Muscle layer of duodenum (tissue), 2 donors: Measurements from ENCODE around the gene OSTC.
"Not testable (repeated sequence)": the region's sequence is repeated elsewhere in the genome, so short reads cannot be mapped to it uniquely, and the experiment has no call there.

ENCODE experiments used
- H3K27ac ChIP-seq: one replicate; pipeline ENCODE4 v1.7.0; 2013; ENCODE audit warnings: mild to moderate bottlenecking, low read length
- H3K27me3 ChIP-seq: one replicate; pipeline ENCODE4 v1.7.0; 2013; ENCODE audit warnings: low read depth, mild to moderate bottlenecking, control low read depth, low read length
- H3K36me3 ChIP-seq, 2 donors: one replicate each; pipeline ENCODE4 v1.7.0; 2013; ENCODE audit warnings: low read length in 2 of 2, control low read depth in 1 of 2, mild to moderate bottlenecking in 1 of 2; ENCODE audit not compliant: insufficient read depth in 2 of 2, control insufficient read depth in 1 of 2
- H3K4me1 ChIP-seq, 2 donors: one replicate each; pipeline ENCODE4 v1.7.0; 2013; ENCODE audit warnings: low read length in 2 of 2, mild to moderate bottlenecking in 2 of 2, control low read depth in 1 of 2, moderate library complexity in 1 of 2; ENCODE audit not compliant: insufficient read depth in 2 of 2, control insufficient read depth in 1 of 2
- H3K4me3 ChIP-seq, 2 donors: one replicate each; pipeline ENCODE4 v1.7.0; 2013; ENCODE audit warnings: low read length in 2 of 2, low read depth in 1 of 2, mild to moderate bottlenecking in 1 of 2
- H3K9me3 ChIP-seq, 2 donors: one replicate each; pipeline ENCODE4 v1.7.0; 2013; ENCODE audit warnings: low read length in 2 of 2, control low read depth in 1 of 2, mild to moderate bottlenecking in 1 of 2; ENCODE audit not compliant: control insufficient read depth in 1 of 2
- donor health status: healthy.

Gene OSTC

GRCh38 chr4:108695062-108695461, 44.7 kb downstream of the OSTC start:
- Histone ChIP-seq H3K4me3 (no peak overlapping the region), H3K27ac (no peak overlapping the region), H3K9me3 (no peaks in the 10 kb centered on the region), H3K36me3 (no peaks in the 10 kb centered on the region), H3K27me3 (no peaks in the 10 kb centered on the region), H3K4me1 (no peaks in the 10 kb centered on the region)

GRCh38 chr4:108696160-108696559, 45.8 kb downstream of the OSTC start:
- no peaks in the 10 kb centered on the region for H3K27me3 ChIP-seq
- H3K9me3 ChIP-seq, result no peaks in the 10 kb centered on the region
- no peaks in the 10 kb centered on the region for H3K36me3 ChIP-seq
- H3K4me3 ChIP-seq, result no peak overlapping the region
- H3K4me1 ChIP-seq, result no peaks in the 10 kb centered on the region
- H3K27ac ChIP-seq, result no peak overlapping the region

GRCh38 chr4:108700081-108700757, 49.8 kb downstream of the OSTC start:
- H3K36me3 ChIP-seq, result no peaks in the 10 kb centered on the region
- no peaks in the 10 kb centered on the region for H3K9me3 ChIP-seq
- no peaks in the 10 kb centered on the region for H3K4me1 ChIP-seq

GRCh38 chr4:108702960-108703359, 52.6 kb downstream of the OSTC start:
- H3K27ac ChIP-seq, result no peak overlapping the region
- H3K36me3 ChIP-seq, result no peaks in the 10 kb centered on the region
- H3K9me3 ChIP-seq, result no peaks in the 10 kb centered on the region
- no peak overlapping the region for H3K4me3 ChIP-seq
- H3K4me1 ChIP-seq, result no peaks in the 10 kb centered on the region
- H3K27me3 ChIP-seq, result no peaks in the 10 kb centered on the region

More at GRCh38 chr4:108700081-108700757, 49.8 kb downstream of the OSTC start:
- Histone ChIP-seq H3K4me3 (no peak overlapping the region), H3K27me3 (no peaks in the 10 kb centered on the region), H3K27ac (no peak overlapping the region)

GRCh38 chr4:108703370-108703769, 53.0 kb downstream of the OSTC start:
- Histone ChIP-seq H3K4me1 (no peaks in the 10 kb centered on the region), H3K4me3 (no peak overlapping the region), H3K27ac (no peak overlapping the region), H3K36me3 (no peaks in the 10 kb centered on the region), H3K27me3 (no peaks in the 10 kb centered on the region), H3K9me3 (no peaks in the 10 kb centered on the region)

GRCh38 chr4:108703966-108704365, 53.6 kb downstream of the OSTC start:
- Histone ChIP-seq H3K4me1 (no peaks in the 10 kb centered on the region), H3K36me3 (no peaks in the 10 kb centered on the region), H3K27me3 (no peaks in the 10 kb centered on the region), H3K9me3 (no peaks in the 10 kb centered on the region), H3K27ac (no peak overlapping the region), H3K4me3 (no peak overlapping the region)

- H3K36me3 ChIP-seq, result no peaks in the 10 kb centered on the region
- no peaks in the 10 kb centered on the region for H3K9me3 ChIP-seq
- H3K4me1 ChIP-seq, result no peaks in the 10 kb centered on the region
- no peaks in the 10 kb centered on the region for H3K27me3 ChIP-seq
- H3K27ac ChIP-seq, result no peak overlapping the region
- H3K4me3 ChIP-seq, result no peak overlapping the region
These were observed 55.9 kb downstream of the OSTC start for GRCh38 chr4:108706289-108706688.

GRCh38 chr4:108709234-108709633, 58.8 kb downstream of the OSTC start:
- H3K27ac ChIP-seq, result no peak overlapping the region
- H3K36me3 ChIP-seq, result no peaks in the 10 kb centered on the region
- no peaks in the 10 kb centered on the region for H3K27me3 ChIP-seq
- no peak overlapping the region for H3K4me3 ChIP-seq
- H3K4me1 ChIP-seq, result no peaks in the 10 kb centered on the region
- no peaks in the 10 kb centered on the region for H3K9me3 ChIP-seq

GRCh38 chr4:108709722-108710121, 59.3 kb downstream of the OSTC start:
- Histone ChIP-seq H3K9me3 (no peaks in the 10 kb centered on the region), H3K4me1 (no peaks in the 10 kb centered on the region), H3K27ac (no peak overlapping the region), H3K36me3 (no peaks in the 10 kb centered on the region), H3K4me3 (no peak overlapping the region), H3K27me3 (no peaks in the 10 kb centered on the region)

- not testable (repeated sequence) for H3K4me3 ChIP-seq, H3K9me3 ChIP-seq, H3K4me1 ChIP-seq, H3K36me3 ChIP-seq, H3K27me3 ChIP-seq, H3K27ac ChIP-seq
These were observed 60.2 kb downstream of the OSTC start for GRCh38 chr4:108710578-108710977.

- H3K27ac ChIP-seq, result no peak overlapping the region
- H3K4me3 ChIP-seq, result no peak overlapping the region
- no peaks in the 10 kb centered on the region for H3K9me3 ChIP-seq
- H3K27me3 ChIP-seq, result no peaks in the 10 kb centered on the region
- no peaks in the 10 kb centered on the region for H3K36me3 ChIP-seq
- no peaks in the 10 kb centered on the region for H3K4me1 ChIP-seq
These were observed 64.5 kb downstream of the OSTC start for GRCh38 chr4:108714880-108715279.

GRCh38 chr4:108716340-108716739, 65.9 kb downstream of the OSTC start:
- H3K36me3 ChIP-seq, result no peaks in the 10 kb centered on the region
- no peak overlapping the region for H3K27ac ChIP-seq
- H3K4me3 ChIP-seq, result no peak overlapping the region
- H3K4me1 ChIP-seq, result no peaks in the 10 kb centered on the region
- H3K9me3 ChIP-seq, result no peaks in the 10 kb centered on the region
- no peaks in the 10 kb centered on the region for H3K27me3 ChIP-seq
